Neural cell (in vitro differentiated cells): Measurements from ENCODE around the gene ACY1. TPM values are rescaled to one million over a fixed set of nuclear protein-coding genes. Genes with fewer than 3 reads are reported as not detected.
"Not testable (repeated sequence)": the region's sequence is repeated elsewhere in the genome, so short reads cannot be mapped to it uniquely, and the experiment has no call there.

Experiments
- H2AFZ ChIP-seq: fragments of 200-600, 300-800 bp; sonication (generic), shearing (Covaris generic); 2 replicates; pipeline ENCODE4 v1.6.0; 2014; ENCODE audit warnings: low read depth, mild to moderate bottlenecking, antibody characterized with exemption, low read length, moderate library complexity
- H3F3A ChIP-seq: fragments of 200-600 bp; shearing (Covaris generic); 2 replicates; pipeline ENCODE4 v1.6.1; 2016; ENCODE audit warnings: mild to moderate bottlenecking, moderate library complexity, mixed read lengths, antibody characterized with exemption, low read length; ENCODE audit not compliant: insufficient read depth, poor library complexity, severe bottlenecking
- H3K27ac ChIP-seq: fragments of 200-600, 300-800 bp; sonication (generic), shearing (Covaris generic); 2 replicates; pipeline ENCODE4 v1.5.1; 2014; ENCODE audit warnings: mild to moderate bottlenecking, low read length, moderate library complexity
- H3K27me3 ChIP-seq: fragments of 300-800, 200-600 bp; sonication (generic), shearing (Covaris generic); 2 replicates; pipeline ENCODE4 v1.6.0; 2014; ENCODE audit warnings: mild to moderate bottlenecking, low read depth, low read length, moderate library complexity; ENCODE audit not compliant: insufficient read depth
- H3K36me3 ChIP-seq: fragments of 300-800, 200-600 bp; sonication (generic), shearing (Covaris generic); 2 replicates; pipeline ENCODE4 v1.5.1; 2014; ENCODE audit warnings: mild to moderate bottlenecking, antibody characterized with exemption, low read length, moderate library complexity; ENCODE audit not compliant: insufficient read depth
- H3K4me2 ChIP-seq: fragments of 300-800, 200-600 bp; sonication (generic), shearing (Covaris generic); 2 replicates; pipeline ENCODE4 v1.6.0; 2014; ENCODE audit warnings: mild to moderate bottlenecking, low read length
- H3K4me3 ChIP-seq: fragments of 300-800, 200-600 bp; sonication (generic), shearing (Covaris generic); 2 replicates; pipeline ENCODE4 v1.5.1; 2014; ENCODE audit warnings: mild to moderate bottlenecking, low read length, moderate library complexity
- H3K79me2 ChIP-seq: fragments of 200-600 bp; shearing (Covaris generic); replicated peaks from 2 replicates; pipeline ENCODE4 v1.6.0; 2014; ENCODE audit warnings: mild to moderate bottlenecking, low read length, moderate library complexity; ENCODE audit not compliant: insufficient read depth
- H3K9ac ChIP-seq: fragments of 300-800, 200-600 bp; sonication (generic), shearing (Covaris generic); 2 replicates; pipeline ENCODE4 v1.6.1; 2016; ENCODE audit warnings: mild to moderate bottlenecking, low read length, mixed read lengths
- H3K9me2 ChIP-seq: fragments of 200-600 bp; shearing (Covaris generic); 2 replicates; pipeline ENCODE4 v1.6.1; 2016; ENCODE audit warnings: mild to moderate bottlenecking, low read length, mixed read lengths; ENCODE audit not compliant: insufficient read depth
- H3K9me3 ChIP-seq: fragments of 200-600, 300-800 bp; sonication (generic), shearing (Covaris generic); 2 replicates; pipeline ENCODE4 v1.6.1; 2016; ENCODE audit warnings: mild to moderate bottlenecking, mixed run types, low read length, moderate library complexity, mixed read lengths
- H4K20me1 ChIP-seq: fragments of 200-600 bp; shearing (Covaris generic); 2 replicates; pipeline ENCODE4 v1.6.1; 2016; ENCODE audit warnings: mild to moderate bottlenecking, mixed run types; ENCODE audit not compliant: insufficient read depth
- CTCF ChIP-seq: fragments of 450-650 bp; IDR thresholded peaks from 2 replicates; pipeline ENCODE4 v1.5.1; 2014; ENCODE audit warnings: antibody characterized with exemption, mild to moderate bottlenecking, moderate library complexity; ENCODE audit not compliant: poor library complexity, severe bottlenecking
- EP300 ChIP-seq: fragments of 450-650 bp; conservative IDR thresholded peaks from 2 replicates; pipeline ENCODE4 v1.6.1; 2014; ENCODE audit warnings: antibody characterized with exemption, mild to moderate bottlenecking, moderate library complexity; ENCODE audit not compliant: poor library complexity, severe bottlenecking
- EZH2 ChIP-seq: fragments of 200-600, 300-800 bp; shearing (Covaris generic), sonication (generic); IDR thresholded peaks from 2 replicates; pipeline ENCODE4 v1.6.1; 2014; ENCODE audit warnings: antibody characterized with exemption, low read length, borderline replicate concordance, mild to moderate bottlenecking; ENCODE audit not compliant: insufficient read depth, poor library complexity, severe bottlenecking
- POLR2AphosphoS5 ChIP-seq: IDR thresholded peaks from 2 replicates; pipeline ENCODE4 v1.6.1; 2012
- RAD21 ChIP-seq: fragments of 450-650 bp; conservative IDR thresholded peaks from 2 replicates; pipeline ENCODE4 v1.6.1; 2014; ENCODE audit warnings: antibody characterized with exemption, mild to moderate bottlenecking, moderate library complexity
- REST ChIP-seq: IDR thresholded peaks from 2 replicates; pipeline ENCODE4 v1.6.1; 2012; ENCODE audit warnings: borderline replicate concordance
- SMC3 ChIP-seq: fragments of 450-650 bp; conservative IDR thresholded peaks from 2 replicates; pipeline ENCODE4 v1.6.1; 2014; ENCODE audit warnings: antibody characterized with exemption, mild to moderate bottlenecking, moderate library complexity; ENCODE audit not compliant: poor library complexity
- TAF1 ChIP-seq: IDR thresholded peaks from 2 replicates; pipeline ENCODE4 v1.6.1; 2012; ENCODE audit warnings: low read depth
- polyA plus RNA-seq: library from polyadenylated mRNA; depleted of rRNA; stranded (reverse); fragments of >200 nt; gene quantifications from 2 replicates; pipeline ENCODE4 v1.2.3, GENCODE V29; 2014

Gene ACY1
- polyA plus RNA-seq, 1 donor from 2014 or later = 14.4 TPM

DNA sequence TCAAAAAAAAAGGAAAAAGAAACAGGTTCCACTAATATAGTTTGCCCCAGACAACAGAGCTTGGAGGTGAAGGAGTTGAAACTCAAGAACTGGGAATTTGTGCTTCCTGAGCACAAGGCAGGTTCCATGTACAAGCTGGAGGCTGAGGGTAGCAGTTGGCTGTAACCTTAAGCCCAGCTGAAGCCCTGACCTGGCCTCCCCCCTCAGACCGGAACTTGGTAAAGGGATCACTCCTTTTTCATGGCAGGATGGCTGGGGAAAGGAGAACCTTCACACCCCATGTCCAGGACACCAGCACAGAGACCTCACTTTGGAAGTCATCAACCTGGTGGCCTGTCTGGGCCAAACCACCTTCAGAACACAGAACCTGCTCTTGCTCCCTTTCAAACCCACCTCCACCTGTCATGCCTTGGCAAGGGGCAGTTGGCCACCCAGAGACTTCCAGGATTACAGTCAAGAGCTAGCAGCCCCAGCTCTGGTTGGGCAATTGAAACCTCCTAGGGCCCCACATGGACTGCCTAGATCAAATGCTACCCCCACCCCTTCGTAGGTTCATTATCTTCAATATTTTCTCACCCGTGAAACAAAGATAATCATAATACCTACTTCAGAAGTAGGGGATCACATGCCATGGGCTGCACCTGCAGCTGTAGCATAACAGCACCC, 8.8 kb downstream of the ACY1 start:
- peaks cover 9% of the 10 kb centered on the region for H3K79me2 ChIP-seq
- TF ChIP-seq EZH2 (no peak), REST (no peak), SMC3 (no peak), CTCF (no peak), RAD21 (no peak), EP300 (no peak), POLR2AphosphoS5 (no peak), TAF1 (no peak)
- H3K27ac ChIP-seq = no peak overlapping the region
- no peaks in the 10 kb centered on the region for H3F3A ChIP-seq
- no peak overlapping the region for H2AFZ ChIP-seq
- H3K36me3 ChIP-seq = peaks cover 5% of the 10 kb centered on the region
- no peaks in the 10 kb centered on the region for H3K9me3 ChIP-seq
- H3K4me3 ChIP-seq = no peak overlapping the region
- H3K27me3 ChIP-seq = no peaks in the 10 kb centered on the region
- H3K9me2 ChIP-seq = no peaks in the 10 kb centered on the region
- H4K20me1 ChIP-seq = no peaks in the 10 kb centered on the region
- H3K4me2 ChIP-seq = no peak overlapping the region
- H3K9ac ChIP-seq = no peak overlapping the region

DNA sequence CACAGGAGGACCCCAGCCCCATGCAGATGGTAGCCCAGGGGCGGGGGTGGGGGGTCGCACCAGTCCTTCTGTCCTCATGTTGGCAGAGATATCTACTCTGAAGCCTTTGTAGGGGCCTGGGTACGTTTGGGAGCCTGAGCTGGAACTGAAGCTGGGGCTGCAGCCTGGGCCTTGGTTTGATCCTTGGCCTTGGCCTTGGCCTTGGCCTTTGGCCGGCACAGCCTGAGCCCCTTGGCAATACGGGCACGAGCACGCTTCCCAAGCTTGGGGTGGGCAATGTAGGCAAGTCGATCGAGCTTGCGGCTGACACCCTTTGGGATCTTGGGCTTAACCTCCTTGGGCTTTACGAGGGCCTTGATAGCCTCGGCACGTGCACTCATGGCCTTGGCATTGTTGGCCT, 10.3 kb downstream of the ACY1 start:
- not testable (repeated sequence) for H3K36me3 ChIP-seq, H3K9me3 ChIP-seq, H3K79me2 ChIP-seq, H3K27me3 ChIP-seq, H3K9ac ChIP-seq, H2AFZ ChIP-seq, H3F3A ChIP-seq, H3K4me2 ChIP-seq, H3K9me2 ChIP-seq, H4K20me1 ChIP-seq, H3K27ac ChIP-seq, H3K4me3 ChIP-seq

DNA sequence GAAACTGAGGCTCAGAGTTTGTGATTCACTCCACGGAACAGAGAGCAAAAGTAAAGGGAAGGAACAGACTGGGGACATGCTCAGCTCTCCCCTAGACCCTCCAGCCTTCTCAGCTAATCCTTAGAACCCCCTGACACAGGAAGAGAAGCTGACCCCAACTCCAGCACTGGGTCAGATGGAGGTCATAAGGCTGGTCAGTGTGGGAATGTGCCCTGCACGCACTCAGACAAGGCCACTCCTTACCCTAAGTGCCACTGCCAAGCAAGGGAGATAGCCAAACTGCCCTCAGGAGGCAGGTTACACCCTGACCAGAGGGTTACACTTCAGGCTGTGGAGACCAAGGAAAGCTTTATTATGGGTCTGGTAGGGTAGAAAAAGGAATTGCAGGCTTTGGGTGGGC, 11.2 kb downstream of the ACY1 start:
- Histone ChIP-seq H3K79me2 (peaks cover 9% of the 10 kb centered on the region), H3K27ac (no peak overlapping the region), H3K36me3 (peaks cover 5% of the 10 kb centered on the region), H3K4me2 (no peak overlapping the region), H3K9me3 (no peaks in the 10 kb centered on the region), H3F3A (no peaks in the 10 kb centered on the region), H3K4me3 (peak overlapping the region; percentile 77), H4K20me1 (no peaks in the 10 kb centered on the region), H3K9ac (peak overlapping the region; percentile 84), H2AFZ (no peak overlapping the region), H3K27me3 (no peaks in the 10 kb centered on the region), H3K9me2 (no peaks in the 10 kb centered on the region)
- TF ChIP-seq EZH2 (no peak), POLR2AphosphoS5 (no peak), TAF1 (no peak), REST (no peak)
